Fibroblast of mammary gland (primary cell): ENCODE results near the gene PRR14L.
A peak's percentile ranks its signal among the peaks of the same experiment; 100 is the strongest.

Experiments used
- DNase-seq: peaks from one replicate; pipeline ENCODE4 v3.0.0-alpha.2; 2010; ENCODE audit warnings: low read depth
- H3K4me3 ChIP-seq: 2 replicates; pipeline ENCODE4 v1.5.1; 2011; ENCODE audit warnings: low read depth, mild to moderate bottlenecking, low read length, moderate library complexity; ENCODE audit not compliant: control insufficient read depth
- CTCF ChIP-seq: conservative IDR thresholded peaks from 2 replicates; pipeline ENCODE4 v1.5.1; 2011; ENCODE audit warnings: low read depth, low read length, inconsistent platforms; ENCODE audit not compliant: control insufficient read depth, insufficient read depth

Gene PRR14L

GRCh38 chr22:31691408-31691807 is 58.5 kb downstream of the PRR14L start:
- TF ChIP-seq CTCF = no peak
- DNase-seq = no peak

GRCh38 chr22:31683181-31684105 is 66.5 kb downstream of the PRR14L start:
- DNase-seq = peak; percentile 24
- no peak overlapping the region for H3K4me3 ChIP-seq
- no peak for TF ChIP-seq CTCF

More at GRCh38 chr22:31691408-31691807, 58.5 kb downstream of the PRR14L start:
- H3K4me3 ChIP-seq = no peak overlapping the region

- DNase-seq = no peak
- H3K4me3 ChIP-seq = no peak overlapping the region
- TF ChIP-seq CTCF = no peak
Observed at GRCh38 chr22:31682751-31683150, 67.2 kb downstream of the PRR14L start.

- no peak for TF ChIP-seq CTCF
- DNase-seq = peak; percentile 61
- H3K4me3 ChIP-seq = no peak overlapping the region
Observed at GRCh38 chr22:31681349-31682345, 68.3 kb downstream of the PRR14L start.

DNA sequence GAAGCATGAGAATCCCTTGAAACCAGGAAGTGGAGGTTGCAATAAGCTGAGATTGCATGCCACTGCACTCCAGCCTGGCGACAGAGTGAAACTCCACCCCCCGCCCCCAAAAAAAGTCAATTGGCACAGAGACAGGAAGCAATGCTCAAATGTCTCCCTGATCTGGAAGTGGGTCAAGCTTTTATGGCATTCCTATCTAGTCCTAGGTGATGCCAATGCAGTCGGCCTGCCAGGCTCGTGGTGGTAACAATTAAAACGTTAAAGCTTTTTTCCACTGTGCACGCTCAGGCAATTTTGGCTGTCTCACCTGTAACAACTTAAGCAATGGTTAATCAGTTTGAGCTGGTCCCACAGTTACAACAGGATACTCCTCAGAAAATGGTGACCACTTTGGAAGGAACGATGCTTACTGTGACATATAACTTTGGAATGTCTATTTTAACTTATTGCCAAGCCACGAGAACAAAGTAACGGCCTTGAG is 69.0 kb downstream of the PRR14L start:
- DNase-seq = peak; percentile 81
- H3K4me3 ChIP-seq = no peak overlapping the region
- TF ChIP-seq CTCF = no peak

DNA sequence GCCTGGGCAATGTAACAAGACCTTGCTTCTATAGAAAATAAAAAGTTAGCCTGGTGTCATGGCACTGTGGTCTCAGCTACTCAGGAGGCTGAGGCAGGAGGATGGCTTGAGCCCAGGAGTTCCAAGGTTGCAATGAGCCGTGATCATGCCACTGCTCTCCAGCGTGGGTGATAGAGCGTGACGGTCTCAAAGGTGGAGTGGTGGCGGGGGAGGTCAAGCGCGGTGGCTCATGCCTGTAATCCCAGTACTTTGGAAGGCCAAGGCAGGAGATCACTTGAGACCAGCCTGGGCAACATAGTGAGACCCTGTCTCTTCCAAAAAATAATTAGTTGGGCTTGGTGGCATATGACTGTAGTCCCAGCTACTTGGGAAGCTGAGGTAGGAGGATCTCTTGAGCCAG is 71.2 kb downstream of the PRR14L start:
- H3K4me3 ChIP-seq = no peak overlapping the region
- no peak for DNase-seq
- TF ChIP-seq CTCF = no peak
